IPS-18c (cell line): ENCODE results near the gene GAPDHS.

ENCODE experiments used
- H3K4me3 ChIP-seq: 2 replicates; pipeline ENCODE4 v1.7.0; 2013; ENCODE audit warnings: low read depth, mild to moderate bottlenecking, low read length, moderate library complexity; ENCODE audit not compliant: insufficient read depth
- H3K9me3 ChIP-seq: one replicate; pipeline ENCODE4 v1.6.1; 2013; ENCODE audit warnings: mild to moderate bottlenecking, low read length, moderate library complexity; ENCODE audit not compliant: control insufficient read depth, insufficient read depth

Gene GAPDHS

GRCh38 chr19:35507561-35507960 is 25.7 kb upstream of the GAPDHS start:
- H3K9me3 ChIP-seq, result peaks cover 2% of the 10 kb centered on the region
- H3K4me3 ChIP-seq, result peak overlapping the region; percentile 0; the same call in 1 of the 2 replicates

- Histone ChIP-seq H3K9me3 (peaks cover 2% of the 10 kb centered on the region), H3K4me3 (peak overlapping the region; percentile 0; the same call in 1 of the 2 replicates)
Measured at GRCh38 chr19:35508129-35508528, 25.1 kb upstream of the GAPDHS start.

DNA sequence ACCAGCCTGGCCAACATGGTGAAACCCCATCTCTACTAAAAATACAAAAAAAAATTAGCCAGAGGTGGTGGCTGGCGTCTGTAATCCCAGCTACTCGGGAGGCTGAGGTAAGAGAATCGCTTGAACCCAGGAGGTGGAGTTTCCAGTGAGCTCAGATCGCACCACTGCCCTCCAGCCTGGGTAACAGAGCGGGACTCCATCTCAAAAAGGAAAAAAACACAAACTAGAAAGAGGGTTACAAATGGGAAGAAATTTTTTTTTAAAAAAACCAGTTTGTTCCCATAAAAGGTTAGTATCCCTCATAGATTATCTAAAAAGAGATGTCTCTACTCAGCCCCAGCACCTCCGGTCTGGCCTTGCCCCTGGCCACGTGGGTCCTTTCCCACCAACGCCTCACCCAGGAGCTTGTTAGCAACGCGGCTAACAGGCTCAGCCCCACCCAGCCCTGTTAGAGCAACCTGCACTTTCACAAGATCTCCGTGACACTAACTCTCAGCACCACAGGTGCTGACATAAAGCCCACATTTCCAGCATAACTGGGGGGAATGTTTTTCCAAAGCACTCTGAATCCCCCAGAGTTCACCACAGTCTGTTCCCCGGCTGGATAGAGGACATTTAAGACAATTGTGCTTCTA is 24.1 kb upstream of the GAPDHS start:
- Histone ChIP-seq H3K9me3 (peaks cover 2% of the 10 kb centered on the region), H3K4me3 (peak overlapping the region; percentile 98)

GRCh38 chr19:35509861-35510625 is 23.2 kb upstream of the GAPDHS start:
- Histone ChIP-seq H3K9me3 (peaks cover 2% of the 10 kb centered on the region), H3K4me3 (peak overlapping the region; percentile 98)

- peak overlapping the region; percentile 22; the same call in 1 of the 2 replicates for H3K4me3 ChIP-seq
- peaks cover 2% of the 10 kb centered on the region for H3K9me3 ChIP-seq
Measured at GRCh38 chr19:35510626-35510964, 22.7 kb upstream of the GAPDHS start.

- no peak overlapping the region for H3K4me3 ChIP-seq
- peaks cover 2% of the 10 kb centered on the region for H3K9me3 ChIP-seq
Measured at GRCh38 chr19:35511337-35511736, 21.9 kb upstream of the GAPDHS start.

DNA sequence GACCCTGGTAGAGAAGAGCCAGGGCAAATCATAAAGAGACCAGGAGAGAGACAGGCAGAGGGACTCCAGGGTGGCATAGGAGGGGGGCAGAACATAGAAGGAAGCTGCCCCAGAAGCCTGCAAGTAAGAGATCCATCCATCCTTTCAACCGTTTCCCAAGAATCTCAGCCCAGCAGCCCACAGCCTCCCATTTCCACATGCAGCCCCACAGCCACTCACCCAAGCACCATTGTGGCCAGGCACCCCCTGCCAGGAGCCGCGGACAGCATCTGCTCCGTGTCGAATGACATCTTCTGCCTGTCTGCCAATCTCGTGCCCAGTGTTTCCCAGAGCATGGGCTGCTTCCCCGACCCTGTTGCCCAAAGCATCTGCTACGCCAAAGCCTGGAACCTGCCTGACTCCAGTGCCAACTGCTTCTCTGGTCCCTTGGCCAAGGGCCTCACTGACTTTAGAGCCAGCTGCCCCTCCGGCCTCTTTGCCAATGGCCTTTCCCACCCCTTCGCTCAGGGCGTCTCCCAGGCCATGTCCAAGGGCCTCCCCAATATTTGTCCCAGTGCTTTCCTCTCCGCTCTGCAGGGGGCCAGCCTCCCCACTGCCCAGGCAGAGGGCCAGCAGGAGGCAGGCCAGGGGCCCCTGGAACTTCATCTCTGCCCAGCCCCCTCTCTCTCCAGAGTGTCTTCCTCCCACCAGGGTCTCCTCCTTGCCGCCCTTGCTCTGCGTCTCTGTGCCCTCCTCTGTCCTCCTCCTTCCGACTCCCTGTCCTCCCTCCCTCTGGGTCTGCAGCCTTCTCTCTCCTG is 20.2 kb upstream of the GAPDHS start:
- no peaks in the 10 kb centered on the region for H3K9me3 ChIP-seq
- no peak overlapping the region for H3K4me3 ChIP-seq

DNA sequence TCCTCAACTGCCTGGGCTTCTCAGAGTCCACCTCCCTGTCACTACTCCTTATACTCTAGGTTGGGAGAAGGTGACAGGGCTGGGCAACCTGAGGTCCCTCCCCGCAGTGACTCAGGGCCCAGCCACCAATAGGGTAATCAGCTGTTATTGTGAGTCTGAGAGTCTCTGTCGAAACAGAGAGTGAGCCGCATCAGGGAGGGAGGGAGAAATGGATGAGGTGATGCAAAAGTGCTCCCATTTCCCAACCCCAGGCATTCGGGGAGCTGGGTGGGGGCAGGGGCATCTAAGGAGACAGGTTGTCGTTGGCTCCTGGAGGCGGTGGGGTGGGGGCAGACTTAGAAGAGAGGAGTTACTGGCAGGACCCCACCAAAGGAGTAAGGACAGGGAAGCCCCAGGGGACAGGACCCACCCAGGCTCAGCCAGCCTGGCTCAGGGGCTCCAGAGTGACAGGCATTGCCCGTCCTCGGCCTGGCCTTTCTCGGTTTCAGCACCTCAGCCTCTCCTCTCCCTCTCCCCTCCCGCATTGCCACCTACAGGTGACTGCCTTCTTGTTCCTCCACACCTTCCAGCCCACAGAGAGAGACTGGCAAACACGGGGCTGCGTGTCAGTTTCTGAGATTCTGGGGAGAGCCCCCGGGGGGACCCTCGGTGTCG is 19.5 kb upstream of the GAPDHS start, which contains the start of gene DMKN:
Gene DMKN, minus strand, starts transcription at position 22 of the 654 bp plus-strand sequence. CDS start 174 bp downstream, outside the sequence.
- no peaks in the 10 kb centered on the region for H3K9me3 ChIP-seq
- peak within 1 kb of the TSS; percentile 32 for H3K4me3 ChIP-seq

DNA sequence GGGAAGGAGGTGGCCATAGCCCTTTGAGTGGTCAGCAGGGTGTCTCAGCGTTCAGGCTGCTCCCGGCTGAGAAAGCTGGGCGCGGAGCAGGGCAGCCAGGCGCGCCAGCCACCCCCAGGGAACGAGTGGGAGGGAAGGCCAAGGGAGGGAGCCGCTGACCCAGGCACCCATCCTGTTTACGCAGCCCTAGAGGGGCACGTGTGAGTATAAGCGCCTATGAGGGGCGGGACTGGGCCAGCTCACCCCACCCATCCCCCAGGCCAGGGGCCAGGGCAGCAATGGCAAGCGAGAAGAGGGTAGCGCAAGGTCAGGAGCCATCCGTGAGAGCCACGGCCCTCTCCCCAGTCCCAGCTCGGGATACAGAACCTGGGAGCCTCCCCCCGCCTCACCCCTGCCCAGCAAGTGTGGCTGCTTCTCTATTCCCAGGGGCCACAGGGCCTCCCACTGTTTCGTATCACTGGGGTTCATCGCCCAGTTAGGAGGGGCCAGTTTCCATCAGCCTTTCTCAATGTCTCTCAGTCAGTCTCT is 18.9 kb upstream of the GAPDHS start:
- H3K9me3 ChIP-seq, result no peaks in the 10 kb centered on the region
- H3K4me3 ChIP-seq, result peak overlapping the region; percentile 32

DNA sequence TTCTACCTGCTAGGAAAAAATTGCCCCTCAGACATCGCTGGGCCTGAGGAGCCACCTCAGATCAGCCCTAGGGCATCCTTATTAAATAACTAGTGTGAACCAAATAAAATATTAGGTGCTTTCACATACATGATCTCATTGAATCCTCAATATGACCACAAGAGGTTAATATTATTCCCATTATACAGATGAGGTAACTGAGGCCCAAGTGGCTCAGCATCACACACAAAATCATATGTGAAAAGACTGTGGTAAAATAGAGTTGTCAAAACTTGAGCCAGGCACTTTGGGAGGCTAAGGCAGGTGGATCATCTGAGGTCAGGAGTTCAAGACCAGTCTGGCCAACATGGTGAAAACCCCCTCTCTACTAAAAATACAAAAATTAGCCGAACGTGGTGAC is 16.9 kb upstream of the GAPDHS start:
- H3K9me3 ChIP-seq, result no peaks in the 10 kb centered on the region
- H3K4me3 ChIP-seq, result no peak overlapping the region

- Histone ChIP-seq H3K9me3 (no peaks in the 10 kb centered on the region), H3K4me3 (no peak overlapping the region)
Measured at GRCh38 chr19:35517342-35517741, 15.9 kb upstream of the GAPDHS start.

- Histone ChIP-seq H3K9me3 (no peaks in the 10 kb centered on the region), H3K4me3 (no peak overlapping the region)
Measured at GRCh38 chr19:35518313-35518712, 14.9 kb upstream of the GAPDHS start.

DNA sequence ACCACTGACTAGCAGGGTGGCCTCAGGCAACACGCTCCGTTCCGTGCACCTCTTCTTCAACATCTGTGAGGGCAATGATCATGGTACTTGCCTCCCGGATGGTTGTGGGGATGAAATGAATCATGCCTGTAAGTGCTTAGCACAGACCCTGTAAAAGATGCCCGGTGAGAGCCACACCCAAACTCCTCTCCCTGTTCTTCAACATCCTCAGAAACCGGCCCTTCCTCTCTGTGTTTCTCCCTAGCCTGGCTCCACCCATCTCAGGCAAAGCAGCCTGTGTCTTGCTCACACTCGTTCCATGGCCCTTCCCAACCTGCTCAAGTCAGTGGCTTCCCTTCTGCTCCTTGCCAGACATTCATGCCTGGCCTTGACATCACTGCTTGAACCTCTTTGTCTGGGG is 14.0 kb upstream of the GAPDHS start:
- no peaks in the 10 kb centered on the region for H3K9me3 ChIP-seq
- H3K4me3 ChIP-seq, result no peak overlapping the region

DNA sequence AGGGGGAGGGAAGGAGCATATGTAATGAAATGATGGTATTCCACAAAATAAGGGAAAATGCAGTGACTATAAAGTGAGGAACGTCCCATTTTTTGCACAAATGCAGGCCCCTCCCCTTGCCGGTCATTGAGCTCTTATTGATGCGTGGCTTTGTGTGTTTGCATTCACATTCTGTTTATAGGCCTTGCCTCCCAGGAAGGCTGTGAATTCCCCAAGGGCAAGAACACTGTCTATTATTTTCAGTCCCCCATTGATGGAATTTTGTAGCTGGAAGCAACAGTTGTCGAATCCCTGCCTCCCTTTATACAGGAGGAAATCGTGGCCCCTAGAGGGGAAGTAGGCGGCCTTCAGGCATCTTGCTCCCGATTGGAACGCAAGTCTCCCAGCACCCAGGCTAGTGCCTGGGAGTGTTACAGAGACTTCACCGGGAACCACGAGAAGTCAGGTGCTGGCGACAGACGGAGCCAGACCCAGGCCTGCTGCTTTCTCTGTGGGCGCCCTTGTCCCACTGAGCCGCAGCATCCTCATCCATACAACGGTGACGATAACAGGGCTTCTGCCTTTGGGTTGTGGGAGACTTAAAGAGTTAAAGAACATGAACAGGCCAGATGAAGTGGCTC is 12.0 kb upstream of the GAPDHS start:
- H3K9me3 ChIP-seq, result no peaks in the 10 kb centered on the region
- no peak overlapping the region for H3K4me3 ChIP-seq

GRCh38 chr19:35522745-35523327 is 10.4 kb upstream of the GAPDHS start:
- H3K9me3 ChIP-seq, result no peaks in the 10 kb centered on the region
- H3K4me3 ChIP-seq, result no peak overlapping the region

- H3K9me3 ChIP-seq, result no peaks in the 10 kb centered on the region
- peak overlapping the region; percentile 5; the same call in 1 of the 2 replicates for H3K4me3 ChIP-seq
Measured at GRCh38 chr19:35524181-35524837, 8.9 kb upstream of the GAPDHS start.
